Activated CD4-positive, alpha-beta memory T cell treated with anti-CD3 and anti-CD28 coated beads, Interleukin-2, amount 10 ng/mL, durations not matched to agents 7 days and 5 days (primary cell): Measurements from ENCODE around the gene TYRP1. TPM values are rescaled to one million over a fixed set of nuclear protein-coding genes. Genes with fewer than 3 reads are reported as not detected.

Experiments
- CTCF ChIA-PET: fragments of 350-600 bp; sonication (Branson Sonifier 250); formaldehyde crosslinking; loops from one replicate; lab custom pipeline; 2021; ENCODE audit warnings: antibody characterized with exemption, inconsistent platforms; lab: Charles Lee
- POLR2A ChIA-PET: fragments of 350-600 bp; sonication (Branson Sonifier 250); formaldehyde crosslinking; loops from one replicate; lab custom pipeline; 2021; ENCODE audit warnings: antibody characterized with exemption; lab: Charles Lee
- DNase-seq: peaks from one replicate; pipeline ENCODE4 v3.0.0-alpha.2; 2020
- H3K27ac Mint-ChIP-seq: one replicate; pipeline ENCODE4 v1.8.0; 2021; ENCODE audit warnings: mild to moderate bottlenecking, mixed read lengths
- H3K27me3 Mint-ChIP-seq: one replicate; pipeline ENCODE4 v1.8.0; 2021; ENCODE audit warnings: mixed read lengths
- H3K36me3 Mint-ChIP-seq: one replicate; pipeline ENCODE4 v1.8.0; 2021; ENCODE audit warnings: low read depth, mixed read lengths
- H3K4me1 Mint-ChIP-seq: one replicate; pipeline ENCODE4 v1.8.0; 2021; ENCODE audit warnings: mixed read lengths
- H3K4me3 Mint-ChIP-seq: one replicate; pipeline ENCODE4 v1.8.0; 2021; ENCODE audit warnings: mild to moderate bottlenecking, mixed read lengths
- H3K9me3 Mint-ChIP-seq: one replicate; pipeline ENCODE4 v1.8.0; 2021; ENCODE audit warnings: mixed read lengths
- total RNA-seq, 2 experiments: library from RNA; stranded (reverse); gene quantifications; one replicate each; pipeline ENCODE4 v1.2.3, GENCODE V29; 2021

Gene TYRP1
- total RNA-seq, 2 experiments from 2014 or later, result not detected

DNA sequence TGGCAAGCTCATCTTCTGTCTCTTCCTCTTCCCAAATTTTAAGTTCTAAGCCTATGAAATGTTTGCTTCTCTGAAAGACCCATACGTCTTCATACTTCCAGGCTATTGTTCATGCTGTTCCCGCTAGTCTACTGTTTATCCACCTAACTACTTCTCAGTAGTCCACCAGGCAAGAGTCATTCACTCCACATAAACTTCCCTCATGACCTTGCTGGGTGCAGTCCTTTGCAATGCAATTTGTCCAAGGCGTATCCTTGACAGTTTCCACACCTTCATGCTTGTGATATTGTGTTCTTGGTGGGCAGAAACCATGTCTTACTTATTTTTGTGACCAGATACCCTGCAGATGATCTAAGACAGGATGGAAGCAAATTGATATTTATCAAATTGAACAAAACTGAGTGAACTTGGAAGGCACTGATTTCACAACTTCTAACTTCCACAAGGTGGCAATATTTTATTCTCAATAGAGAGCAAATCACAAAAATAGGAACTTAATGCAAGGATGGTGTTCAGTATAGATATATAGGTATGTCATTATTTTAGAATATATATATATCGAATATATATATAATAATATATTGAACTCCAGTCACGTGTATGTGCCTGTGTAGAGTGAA, 30.3 kb downstream of the TYRP1 start:
- POLR2A ChIA-PET, result no interaction called here
- H3K9me3 Mint-ChIP-seq, result peaks cover 2% of the 10 kb centered on the region
- DNase-seq, result no peak
- no peaks in the 10 kb centered on the region for H3K4me1 Mint-ChIP-seq
- H3K27ac Mint-ChIP-seq, result no peak overlapping the region
- H3K4me3 Mint-ChIP-seq, result no peak overlapping the region
- H3K27me3 Mint-ChIP-seq, result no peaks in the 10 kb centered on the region
- CTCF ChIA-PET, result no interaction called here
- no peaks in the 10 kb centered on the region for H3K36me3 Mint-ChIP-seq

GRCh38 chr9:12726795-12727194, 33.6 kb downstream of the TYRP1 start:
- no peaks in the 10 kb centered on the region for H3K27me3 Mint-ChIP-seq
- H3K27ac Mint-ChIP-seq, result no peak overlapping the region
- DNase-seq, result no peak
- ChIA-PET POLR2A (no interaction called here), CTCF (no interaction called here)
- H3K36me3 Mint-ChIP-seq, result no peaks in the 10 kb centered on the region
- H3K4me1 Mint-ChIP-seq, result no peaks in the 10 kb centered on the region
- peaks cover 4% of the 10 kb centered on the region for H3K9me3 Mint-ChIP-seq
- no peak overlapping the region for H3K4me3 Mint-ChIP-seq

DNA sequence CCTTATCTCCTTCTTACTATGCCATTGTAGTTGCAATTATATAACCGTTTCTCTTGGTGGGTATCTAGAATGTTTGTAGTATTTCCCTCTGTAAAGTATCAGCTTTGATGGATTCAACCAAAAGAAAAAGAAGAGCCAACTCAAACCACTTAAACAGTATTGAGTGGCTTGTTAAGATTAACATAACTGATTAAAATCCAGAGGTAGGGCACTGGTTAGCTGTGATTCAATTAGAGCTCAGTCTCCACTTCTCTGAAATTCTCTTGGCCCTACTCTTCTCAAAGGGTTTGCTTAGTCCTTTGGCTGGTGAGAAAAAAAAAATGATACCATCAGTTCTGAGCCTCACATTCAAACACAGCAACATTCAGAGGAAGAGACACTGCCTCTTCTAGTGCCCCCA, 37.0 kb downstream of the TYRP1 start:
- Mint-ChIP-seq H3K36me3 (no peaks in the 10 kb centered on the region), H3K4me3 (no peak overlapping the region), H3K4me1 (no peaks in the 10 kb centered on the region), H3K27me3 (no peaks in the 10 kb centered on the region), H3K9me3 (peaks cover 9% of the 10 kb centered on the region), H3K27ac (no peak overlapping the region)
- no peak for DNase-seq
- ChIA-PET POLR2A (no interaction called here), CTCF (no interaction called here)

- H3K4me1 Mint-ChIP-seq, result no peaks in the 10 kb centered on the region
- no peak for DNase-seq
- no peaks in the 10 kb centered on the region for H3K36me3 Mint-ChIP-seq
- POLR2A ChIA-PET, result no interaction called here
- H3K27me3 Mint-ChIP-seq, result no peaks in the 10 kb centered on the region
- H3K27ac Mint-ChIP-seq, result no peak overlapping the region
- CTCF ChIA-PET, result no interaction called here
- H3K9me3 Mint-ChIP-seq, result peaks cover 9% of the 10 kb centered on the region
- no peak overlapping the region for H3K4me3 Mint-ChIP-seq
Measured at GRCh38 chr9:12730927-12731326, 37.7 kb downstream of the TYRP1 start.

GRCh38 chr9:12732971-12733370, 39.8 kb downstream of the TYRP1 start:
- H3K27me3 Mint-ChIP-seq, result no peaks in the 10 kb centered on the region
- POLR2A ChIA-PET, result no interaction called here
- H3K27ac Mint-ChIP-seq, result no peak overlapping the region
- H3K4me1 Mint-ChIP-seq, result no peaks in the 10 kb centered on the region
- CTCF ChIA-PET, result no interaction called here
- no peak overlapping the region for H3K4me3 Mint-ChIP-seq
- DNase-seq, result no peak
- H3K36me3 Mint-ChIP-seq, result no peaks in the 10 kb centered on the region
- peaks cover 9% of the 10 kb centered on the region for H3K9me3 Mint-ChIP-seq

GRCh38 chr9:12735665-12736064, 42.5 kb downstream of the TYRP1 start:
- ChIA-PET POLR2A (no interaction called here), CTCF (no interaction called here)
- Mint-ChIP-seq H3K36me3 (no peaks in the 10 kb centered on the region), H3K4me1 (no peaks in the 10 kb centered on the region), H3K9me3 (peaks cover 9% of the 10 kb centered on the region), H3K27me3 (no peaks in the 10 kb centered on the region), H3K4me3 (no peak overlapping the region), H3K27ac (no peak overlapping the region)
- no peak for DNase-seq

GRCh38 chr9:12737871-12738270, 44.7 kb downstream of the TYRP1 start:
- Mint-ChIP-seq H3K36me3 (no peaks in the 10 kb centered on the region), H3K27me3 (no peaks in the 10 kb centered on the region), H3K9me3 (peaks cover 9% of the 10 kb centered on the region), H3K27ac (no peak overlapping the region), H3K4me1 (no peaks in the 10 kb centered on the region), H3K4me3 (no peak overlapping the region)
- no peak for DNase-seq
- ChIA-PET CTCF (interaction anchor here (0.5 kb wide), 1 partner anchor 283 kb away, joined by 5 read pairs; no protein-coding TSS in a partner anchor), POLR2A (no interaction called here)

DNA sequence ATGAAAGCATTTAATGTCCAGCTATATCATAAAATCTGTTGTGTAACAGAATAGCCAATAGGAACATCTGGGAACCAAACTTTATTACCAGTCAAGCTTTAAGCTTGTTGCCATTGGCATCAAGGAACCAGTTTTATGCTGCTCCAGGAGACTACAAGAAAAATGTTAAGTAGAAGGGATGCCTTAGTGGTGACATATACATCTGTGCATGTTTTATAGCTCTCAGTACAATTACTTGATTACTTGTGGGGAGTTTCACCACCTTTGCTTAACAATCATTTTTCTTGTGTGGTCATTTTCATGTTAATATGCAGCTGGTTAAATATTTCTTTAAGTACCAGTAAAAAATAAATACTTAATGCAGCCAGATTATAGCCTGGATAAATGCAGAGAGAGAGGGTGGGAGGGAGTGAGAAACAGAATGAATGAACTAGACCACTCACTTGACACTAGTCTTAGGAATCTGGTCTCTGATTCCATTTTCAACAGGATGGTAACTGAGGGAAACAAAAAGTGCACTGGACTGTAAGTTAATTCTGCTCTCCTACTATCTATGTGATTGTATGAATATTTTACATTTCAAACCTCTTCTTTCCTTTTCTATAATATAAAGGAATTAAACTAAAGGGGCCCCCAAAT, 45.9 kb downstream of the TYRP1 start:
- H3K36me3 Mint-ChIP-seq, result no peaks in the 10 kb centered on the region
- DNase-seq, result no peak
- no peaks in the 10 kb centered on the region for H3K27me3 Mint-ChIP-seq
- no peak overlapping the region for H3K4me3 Mint-ChIP-seq
- peaks cover 11% of the 10 kb centered on the region for H3K9me3 Mint-ChIP-seq
- POLR2A ChIA-PET, result no interaction called here
- CTCF ChIA-PET, result no interaction called here
- H3K27ac Mint-ChIP-seq, result no peak overlapping the region
- H3K4me1 Mint-ChIP-seq, result no peaks in the 10 kb centered on the region

DNA sequence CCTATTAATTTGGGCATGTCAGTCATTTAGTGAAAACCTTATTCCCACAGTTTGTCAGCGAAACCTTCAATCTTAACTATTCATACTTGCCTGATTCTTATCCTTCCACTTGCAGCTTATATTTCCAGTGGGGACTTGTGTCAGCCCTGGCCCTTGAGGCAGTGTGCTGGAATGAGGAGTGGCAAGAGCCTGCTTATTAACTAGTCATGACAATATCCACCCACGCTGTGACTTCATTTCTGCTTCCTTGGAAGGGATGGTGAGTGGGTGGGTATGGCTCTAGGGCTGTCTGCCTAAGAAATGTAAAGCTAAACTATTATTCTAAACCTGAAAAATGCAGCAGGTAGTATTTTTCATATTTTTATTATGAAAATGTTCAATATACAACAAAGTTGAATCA, 47.7 kb downstream of the TYRP1 start:
- H3K27me3 Mint-ChIP-seq, result no peaks in the 10 kb centered on the region
- no peaks in the 10 kb centered on the region for H3K36me3 Mint-ChIP-seq
- ChIA-PET CTCF (no interaction called here), POLR2A (no interaction called here)
- DNase-seq, result no peak
- H3K4me3 Mint-ChIP-seq, result no peak overlapping the region
- H3K4me1 Mint-ChIP-seq, result no peaks in the 10 kb centered on the region
- peaks cover 8% of the 10 kb centered on the region for H3K9me3 Mint-ChIP-seq
- no peak overlapping the region for H3K27ac Mint-ChIP-seq

DNA sequence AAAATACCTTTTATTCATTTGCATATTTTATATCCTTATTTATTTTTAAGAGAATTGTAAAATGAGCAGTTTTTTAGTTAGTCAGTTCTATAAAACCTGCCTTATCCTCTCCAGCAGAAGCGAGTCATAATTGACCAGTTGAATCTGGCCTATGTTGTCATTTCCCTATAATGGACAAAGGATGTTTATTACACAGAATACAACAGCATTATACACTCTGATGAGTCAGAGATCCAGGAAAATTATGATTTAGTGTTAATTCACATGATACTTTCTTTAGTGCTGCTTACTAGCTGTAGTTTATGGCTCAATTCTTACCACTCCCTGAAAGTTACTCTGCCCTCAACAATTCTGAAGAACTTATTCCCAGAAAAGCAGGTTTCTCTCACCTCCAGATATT, 54.8 kb downstream of the TYRP1 start:
- Mint-ChIP-seq H3K4me3 (no peak overlapping the region), H3K27me3 (no peaks in the 10 kb centered on the region), H3K27ac (no peak overlapping the region), H3K4me1 (no peaks in the 10 kb centered on the region), H3K9me3 (peaks cover 16% of the 10 kb centered on the region), H3K36me3 (no peaks in the 10 kb centered on the region)
- CTCF ChIA-PET, result interaction anchor here (0.7 kb wide), 1 partner anchor 13 kb away, joined by 3 read pairs; no protein-coding TSS in a partner anchor
- POLR2A ChIA-PET, result no interaction called here
- no peak for DNase-seq

DNA sequence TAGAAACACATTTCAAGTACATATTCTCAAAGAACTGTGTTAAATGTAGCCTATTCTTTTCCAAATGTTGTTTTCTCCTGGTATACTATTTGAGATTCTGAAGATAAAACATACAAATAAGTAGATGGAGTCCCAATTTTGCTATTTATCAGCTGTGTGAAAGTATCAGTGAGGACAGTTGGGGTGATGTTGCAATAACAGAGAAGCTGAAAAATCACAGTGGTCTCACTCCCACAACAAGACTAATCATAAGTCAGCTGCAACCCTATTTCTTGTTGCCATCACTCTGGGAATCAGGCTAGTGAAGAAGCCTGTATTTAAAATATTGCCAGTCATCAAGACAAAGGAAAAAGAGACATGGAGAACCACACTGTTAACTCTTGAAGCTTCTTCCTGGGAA, 55.8 kb downstream of the TYRP1 start:
- H3K9me3 Mint-ChIP-seq, result peaks cover 12% of the 10 kb centered on the region
- no peaks in the 10 kb centered on the region for H3K27me3 Mint-ChIP-seq
- no peak overlapping the region for H3K27ac Mint-ChIP-seq
- H3K4me3 Mint-ChIP-seq, result no peak overlapping the region
- H3K4me1 Mint-ChIP-seq, result no peaks in the 10 kb centered on the region
- CTCF ChIA-PET, result no interaction called here
- POLR2A ChIA-PET, result no interaction called here
- no peaks in the 10 kb centered on the region for H3K36me3 Mint-ChIP-seq
- no peak for DNase-seq

- no peak for DNase-seq
- H3K4me3 Mint-ChIP-seq, result no peak overlapping the region
- H3K27me3 Mint-ChIP-seq, result no peaks in the 10 kb centered on the region
- H3K36me3 Mint-ChIP-seq, result no peaks in the 10 kb centered on the region
- H3K4me1 Mint-ChIP-seq, result no peaks in the 10 kb centered on the region
- peaks cover 5% of the 10 kb centered on the region for H3K9me3 Mint-ChIP-seq
- H3K27ac Mint-ChIP-seq, result no peak overlapping the region
- ChIA-PET CTCF (no interaction called here), POLR2A (no interaction called here)
Measured at GRCh38 chr9:12753931-12754330, 60.7 kb downstream of the TYRP1 start.

DNA sequence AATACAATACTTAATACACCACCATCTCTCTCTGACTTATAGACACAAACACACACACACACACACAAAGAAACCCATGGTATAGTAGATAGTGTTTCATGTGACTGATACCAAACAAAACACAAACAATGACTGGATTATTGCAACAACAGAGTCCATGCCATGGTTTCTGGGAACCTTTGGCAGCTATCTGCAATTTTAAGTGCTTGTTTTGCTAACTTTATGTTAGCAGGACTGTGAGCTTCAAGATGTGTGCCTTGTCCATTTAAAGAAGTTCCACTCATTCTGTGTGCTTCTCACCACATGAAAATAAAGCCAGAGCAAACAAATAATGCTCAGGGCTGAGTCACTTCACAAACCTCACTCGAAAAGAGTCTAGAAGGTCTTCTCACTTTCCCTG, 66.6 kb downstream of the TYRP1 start:
- no peak for DNase-seq
- no peaks in the 10 kb centered on the region for H3K27me3 Mint-ChIP-seq
- H3K4me3 Mint-ChIP-seq, result no peak overlapping the region
- CTCF ChIA-PET, result no interaction called here
- H3K4me1 Mint-ChIP-seq, result no peaks in the 10 kb centered on the region
- H3K27ac Mint-ChIP-seq, result no peak overlapping the region
- POLR2A ChIA-PET, result no interaction called here
- H3K36me3 Mint-ChIP-seq, result no peaks in the 10 kb centered on the region
- peaks cover 8% of the 10 kb centered on the region for H3K9me3 Mint-ChIP-seq
